Stimulated activated CD4-positive, alpha-beta T cell treated with anti-CD3 and anti-CD28 coated beads, Interleukin-2, amount 100 ng/mL, for 4 hours (primary cell): ENCODE results near the gene PRR22.
"Not testable (repeated sequence)": the region's sequence is repeated elsewhere in the genome, so short reads cannot be mapped to it uniquely, and the experiment has no call there.

Source experiments
- DNase-seq: peaks from one replicate; pipeline ENCODE4 v3.0.0-alpha.2; 2020; ENCODE audit warnings: low read depth

Gene PRR22

GRCh38 chr19:5751709-5752108 is 32.8 kb downstream of the PRR22 start:
- DNase-seq = no peak

DNA sequence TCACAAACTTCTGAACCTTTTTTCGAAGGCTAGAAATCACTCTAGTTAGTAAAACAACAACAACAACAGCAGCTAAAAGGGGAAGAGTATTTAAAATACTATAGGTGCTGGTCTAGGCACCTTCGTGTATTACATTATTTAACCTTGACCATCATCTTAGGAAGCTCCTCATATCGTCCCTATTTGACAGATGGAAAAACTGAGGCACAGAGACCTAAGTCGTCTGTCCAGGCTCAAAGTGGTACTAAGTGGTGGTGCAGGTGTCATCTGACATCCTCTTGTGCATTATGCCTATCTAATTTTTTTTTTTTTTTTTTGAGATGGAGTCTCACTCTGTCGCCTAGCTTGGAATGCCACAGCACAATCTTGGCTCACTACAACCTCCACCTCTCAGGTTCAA is 35.0 kb downstream of the PRR22 start:
- no peak for DNase-seq

DNA sequence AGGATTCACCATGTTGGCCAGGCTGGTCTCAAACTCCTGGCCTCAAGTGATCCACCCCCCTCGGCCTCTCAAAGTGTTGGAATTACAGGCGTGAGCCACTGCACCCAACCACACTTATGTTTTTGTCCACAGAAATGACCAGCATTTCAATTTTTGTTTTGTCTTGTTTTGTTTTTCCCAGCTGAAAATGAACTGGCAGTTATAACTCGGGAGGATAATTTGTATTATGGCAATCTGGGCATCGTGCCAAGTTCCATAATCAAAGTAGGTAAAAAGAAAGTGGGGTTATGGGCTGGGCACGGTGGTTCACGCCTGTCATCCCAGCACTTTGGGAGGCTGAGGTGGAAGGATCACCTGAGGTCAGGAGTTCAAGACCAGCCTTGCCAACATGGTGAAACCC is 35.6 kb downstream of the PRR22 start:
- not testable (repeated sequence) for DNase-seq

DNA sequence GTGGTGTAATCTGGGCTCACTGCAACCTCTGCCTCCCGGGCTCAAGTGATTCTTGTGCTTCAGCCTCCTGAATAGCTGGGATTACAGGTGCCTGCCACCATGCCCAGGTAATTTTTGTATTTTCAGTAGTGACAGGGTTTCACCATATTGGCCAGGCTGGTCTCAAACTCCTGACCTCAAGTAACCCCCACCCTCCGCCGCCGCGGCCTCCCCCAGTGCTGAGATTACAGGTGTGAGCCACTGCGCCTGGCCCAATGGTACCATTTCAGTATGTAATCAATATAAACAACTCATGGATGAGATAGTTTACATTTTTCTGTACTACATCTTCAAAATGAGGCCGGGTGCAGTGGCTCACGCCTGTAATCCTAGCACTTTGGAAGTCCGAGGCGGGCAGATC is 39.5 kb downstream of the PRR22 start:
- not testable (repeated sequence) for DNase-seq

DNA sequence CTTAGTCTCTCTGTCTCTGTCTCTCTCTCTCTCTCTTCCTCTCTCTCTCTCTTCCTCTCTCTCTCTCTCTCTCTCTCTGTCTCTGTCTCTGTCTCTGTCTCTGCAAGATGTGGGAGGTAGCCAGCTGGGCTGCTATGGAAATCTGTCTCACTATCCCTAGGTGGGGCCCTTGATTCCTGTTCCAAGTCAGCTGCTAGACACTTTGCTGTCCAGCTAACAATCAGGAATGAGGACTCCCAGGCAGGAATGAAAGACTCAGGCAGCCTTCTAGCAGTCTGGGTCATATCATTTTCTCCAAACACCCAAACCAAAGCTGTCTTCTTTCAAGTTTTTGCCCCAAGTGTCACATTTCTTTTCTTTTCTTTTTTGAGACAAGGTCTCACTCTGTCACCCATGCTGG is 40.9 kb downstream of the PRR22 start:
- no peak for DNase-seq

- DNase-seq = no peak
These were observed 42.5 kb downstream of the PRR22 start for GRCh38 chr19:5742051-5742450.

- no peak for DNase-seq
These were observed 46.1 kb downstream of the PRR22 start for GRCh38 chr19:5738423-5738822.

DNA sequence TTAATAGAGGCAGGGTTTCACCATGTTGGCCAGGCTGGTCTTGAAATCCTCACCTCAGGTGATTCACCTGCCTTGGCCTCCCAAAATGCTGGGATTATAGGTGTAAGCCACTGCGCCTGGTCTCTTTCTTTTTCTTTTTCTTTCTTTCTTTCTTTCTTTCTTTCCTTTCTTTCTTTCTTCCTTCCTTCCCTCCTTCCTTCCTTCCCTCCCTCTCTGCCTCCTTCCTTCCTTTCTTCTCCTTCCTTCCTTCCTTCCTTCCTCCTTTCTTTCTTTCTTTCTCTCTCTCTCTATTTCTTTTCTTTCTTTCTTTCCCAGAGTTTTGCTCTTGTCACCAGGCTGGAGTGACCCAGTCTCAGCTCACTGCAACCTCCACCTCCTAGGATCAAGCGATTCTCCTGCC is 51.4 kb downstream of the PRR22 start:
- not testable (repeated sequence) for DNase-seq
